ENCODE results near the gene GAS6.

Gene GAS6

GRCh38 chr13:113850722-113851479 is 13.0 kb downstream of the GAS6 start:
- DNase-seq = no peak

GRCh38 chr13:113849981-113850721 is 13.7 kb downstream of the GAS6 start:
- no peak for DNase-seq

GRCh38 chr13:113849546-113849945 is 14.3 kb downstream of the GAS6 start:
- DNase-seq = no peak

GRCh38 chr13:113848431-113849260 is 15.2 kb downstream of the GAS6 start:
- DNase-seq = no peak

GRCh38 chr13:113848020-113848419 is 15.9 kb downstream of the GAS6 start:
- DNase-seq = no peak

GRCh38 chr13:113846636-113847318 is 17.1 kb downstream of the GAS6 start:
- DNase-seq = no peak

- DNase-seq = no peak
Measured at GRCh38 chr13:113845723-113846635, 17.9 kb downstream of the GAS6 start.

GRCh38 chr13:113845055-113845454 is 18.8 kb downstream of the GAS6 start:
- no peak for DNase-seq

GRCh38 chr13:113843864-113844556 is 19.9 kb downstream of the GAS6 start:
- DNase-seq = no peak

- DNase-seq = no peak
Measured at GRCh38 chr13:113843063-113843654, 20.7 kb downstream of the GAS6 start.

GRCh38 chr13:113842336-113843062 is 21.4 kb downstream of the GAS6 start:
- no peak for DNase-seq

GRCh38 chr13:113841353-113841650 is 22.6 kb downstream of the GAS6 start:
- DNase-seq = no peak

GRCh38 chr13:113840541-113841352 is 23.1 kb downstream of the GAS6 start:
- peak; percentile 25 for DNase-seq

GRCh38 chr13:113839536-113840204 is 24.2 kb downstream of the GAS6 start:
- DNase-seq = no peak

GRCh38 chr13:113838711-113839201 is 25.1 kb downstream of the GAS6 start:
- DNase-seq = no peak

- peak; percentile 32 for DNase-seq
Measured at GRCh38 chr13:113837560-113838355, 26.1 kb downstream of the GAS6 start.

GRCh38 chr13:113836768-113837559 is 26.9 kb downstream of the GAS6 start:
- DNase-seq = peak; percentile 32
